Measurements from ENCODE around the gene MSN.

MSN gene

GRCh38 chrX:65667157-65667502, 324 bp upstream of the MSN start:
- TF ChIP-seq EGR1 (IDR thresholded peaks at IDR 0.05) = no peak
- TF ChIP-seq RAD21 (IDR thresholded peaks at IDR 0.05; ENCODE audit: low read depth) = no peak

DNA sequence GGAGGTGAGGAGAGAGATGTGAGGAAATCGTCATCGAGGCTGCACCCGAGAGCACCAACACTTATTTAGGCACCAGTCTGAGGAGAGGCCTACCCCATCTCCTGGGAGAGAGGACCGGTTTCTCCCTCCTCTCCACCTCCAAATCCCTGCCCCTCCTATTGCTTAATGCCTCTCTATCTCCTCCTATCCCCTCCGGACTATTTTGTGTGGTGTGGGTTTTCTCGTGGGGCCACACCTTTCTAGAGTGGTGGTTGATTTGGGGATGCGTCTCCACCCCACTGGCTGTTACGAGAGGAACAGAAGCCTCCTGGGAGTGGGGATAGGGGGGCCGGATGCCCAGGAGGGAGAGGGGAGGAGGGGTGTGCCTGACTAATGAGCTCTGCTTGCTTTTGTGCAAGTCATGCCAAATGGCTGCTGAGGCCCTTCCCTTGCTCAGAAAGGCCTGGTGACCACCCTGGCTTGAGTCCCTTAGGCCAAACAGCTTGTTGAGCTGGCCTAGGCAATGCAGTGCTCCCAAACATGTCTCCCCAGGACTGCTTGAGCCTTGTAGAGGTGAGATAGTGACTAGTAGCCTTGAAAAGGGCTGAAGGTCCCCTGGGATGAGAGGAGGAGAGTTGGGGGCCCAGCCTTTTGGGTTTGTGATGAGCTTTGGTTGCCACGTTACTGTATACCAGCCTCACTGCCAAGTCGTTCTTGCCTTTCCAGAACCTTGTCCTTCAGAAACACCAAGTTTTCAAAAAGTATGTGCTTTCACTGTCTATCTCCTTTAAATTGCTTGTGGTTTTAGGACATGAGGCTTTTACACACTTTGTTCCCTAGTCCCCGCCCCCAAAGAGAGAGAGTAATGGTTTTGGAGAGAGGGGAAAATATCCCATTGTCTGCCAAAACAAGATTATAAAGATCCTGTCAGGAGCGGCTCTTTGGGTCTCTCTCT, 1.2 kb downstream of the MSN start:
- TF ChIP-seq CEBPB (IDR thresholded peaks at IDR 0.05) (no peak), TAF1 (IDR thresholded peaks at IDR 0.05; ENCODE audit: low read depth) (no peak), NFIC (IDR thresholded peaks at IDR 0.05) (no peak), RAD21 (IDR thresholded peaks at IDR 0.05; ENCODE audit: low read depth) (no peak), EP300 (IDR thresholded peaks at IDR 0.05; ENCODE audit: borderline replicate concordance) (no peak), MAX (IDR thresholded peaks at IDR 0.05) (no peak), YY1 (IDR thresholded peaks at IDR 0.05; ENCODE audit: low read depth) (no peak), REST (IDR thresholded peaks at IDR 0.05; ENCODE audit: low read depth) (no peak), CREB1 (IDR thresholded peaks at IDR 0.05; ENCODE audit: low read depth) (no peak)
- TF ChIP-seq, protein P1, sequence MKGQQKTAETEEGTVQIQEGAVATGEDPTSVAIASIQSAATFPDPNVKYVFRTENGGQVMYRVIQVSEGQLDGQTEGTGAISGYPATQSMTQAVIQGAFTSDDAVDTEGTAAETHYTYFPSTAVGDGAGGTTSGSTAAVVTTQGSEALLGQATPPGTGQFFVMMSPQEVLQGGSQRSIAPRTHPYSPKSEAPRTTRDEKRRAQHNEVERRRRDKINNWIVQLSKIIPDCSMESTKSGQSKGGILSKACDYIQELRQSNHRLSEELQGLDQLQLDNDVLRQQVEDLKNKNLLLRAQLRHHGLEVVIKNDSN (IDR thresholded peaks at IDR 0.05) = no peak

DNA sequence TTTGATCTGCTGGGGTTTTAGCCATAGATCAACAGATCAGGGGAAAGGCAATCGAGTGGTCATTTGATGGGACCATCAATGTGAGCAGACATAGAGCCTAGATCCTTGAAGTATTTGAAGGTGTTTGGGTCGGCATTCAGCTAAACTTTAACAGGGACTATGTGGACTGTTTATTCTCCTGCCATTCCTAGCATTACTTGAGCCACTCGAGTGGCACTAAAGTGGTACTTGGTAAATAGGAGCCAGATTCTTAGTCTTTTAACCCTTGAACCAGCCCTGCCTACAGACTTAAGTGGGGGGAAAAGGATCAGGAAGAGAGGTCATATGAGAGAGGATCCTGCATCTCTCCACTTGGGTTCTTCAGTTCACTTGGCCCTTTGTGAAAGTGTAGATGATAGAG, 3.8 kb downstream of the MSN start:
- TF ChIP-seq FOXM1 (IDR thresholded peaks at IDR 0.05; ENCODE audit: borderline replicate concordance, low read depth) = no peak
- TF ChIP-seq EGR1 (IDR thresholded peaks at IDR 0.05) = no peak
- TF ChIP-seq TAF1 (IDR thresholded peaks at IDR 0.05; ENCODE audit: low read depth) = no peak
- TF ChIP-seq EP300 (IDR thresholded peaks at IDR 0.05; ENCODE audit: borderline replicate concordance) = no peak

DNA sequence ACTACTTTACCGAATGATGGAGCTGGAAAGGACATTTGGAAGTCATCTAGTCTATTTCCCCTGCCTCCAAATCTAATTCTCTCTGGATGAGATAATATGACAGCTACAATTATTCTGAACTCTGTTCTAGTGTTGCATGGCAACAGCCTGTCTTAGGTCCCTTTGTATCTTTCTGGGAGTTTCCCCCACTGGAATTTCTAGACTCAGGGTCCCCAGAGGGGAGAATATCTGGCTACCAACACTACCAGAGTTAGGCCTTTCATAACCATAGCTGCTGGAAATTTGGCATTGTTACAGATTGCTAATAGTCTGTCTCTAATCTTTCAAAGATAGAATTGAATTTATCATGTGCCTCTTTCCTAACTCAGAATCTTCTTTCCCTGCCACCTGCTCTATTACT, 4.5 kb downstream of the MSN start:
- TF ChIP-seq REST (IDR thresholded peaks at IDR 0.05; ENCODE audit: low read depth) (no peak), EP300 (IDR thresholded peaks at IDR 0.05; ENCODE audit: borderline replicate concordance) (no peak), CREB1 (IDR thresholded peaks at IDR 0.05; ENCODE audit: low read depth) (no peak)

GRCh38 chrX:65673857-65674203, 6.4 kb downstream of the MSN start:
- TF ChIP-seq RAD21 (IDR thresholded peaks at IDR 0.05; ENCODE audit: low read depth) = no peak
- TF ChIP-seq, protein P1 (IDR thresholded peaks at IDR 0.05) = no peak
- TF ChIP-seq TEAD4 (IDR thresholded peaks at IDR 0.05) = no peak

GRCh38 chrX:65674204-65674893, 6.9 kb downstream of the MSN start:
- no peak for TF ChIP-seq CEBPB (IDR thresholded peaks at IDR 0.05)
- TF ChIP-seq CREB1 (IDR thresholded peaks at IDR 0.05; ENCODE audit: low read depth) = no peak
- no peak for TF ChIP-seq TAF1 (IDR thresholded peaks at IDR 0.05; ENCODE audit: low read depth)
- TF ChIP-seq RAD21 (IDR thresholded peaks at IDR 0.05; ENCODE audit: low read depth) = no peak
- TF ChIP-seq, protein P1 (IDR thresholded peaks at IDR 0.05) = no peak
- TF ChIP-seq MAX (IDR thresholded peaks at IDR 0.05) = no peak
- no peak for TF ChIP-seq EP300 (IDR thresholded peaks at IDR 0.05; ENCODE audit: borderline replicate concordance)
